ENCODE measurements around the gene TSN.
"Not testable (repeated sequence)": the region's sequence is repeated elsewhere in the genome, so short reads cannot be mapped to it uniquely, and the experiment has no call there.

TSN gene

GRCh38 chr2:121755237-121756111 lies at the start of gene TSN:
Gene TSN, plus strand, starts transcription at chr2:121755651. Its CDS starts 129 bp downstream, at chr2:121755780.
- DNase-seq = peak; percentile 74

- DNase-seq = no peak
Observed at GRCh38 chr2:121705958-121706357, 49.5 kb upstream of the TSN start.

GRCh38 chr2:121707344-121707919 lies 48.0 kb upstream of the TSN start:
- DNase-seq = no peak

- DNase-seq = no peak
Observed at GRCh38 chr2:121707920-121708361, 47.5 kb upstream of the TSN start.

- DNase-seq = no peak
Observed at GRCh38 chr2:121709776-121710469, 45.5 kb upstream of the TSN start.

GRCh38 chr2:121710470-121711170 lies 44.8 kb upstream of the TSN start:
- no peak for DNase-seq

GRCh38 chr2:121711481-121711880 lies 44.0 kb upstream of the TSN start:
- DNase-seq = not testable (repeated sequence)

- DNase-seq = no peak
Observed at GRCh38 chr2:121716126-121716525, 39.3 kb upstream of the TSN start.

- DNase-seq = no peak
Observed at GRCh38 chr2:121717529-121717928, 37.9 kb upstream of the TSN start.

- no peak for DNase-seq
Observed at GRCh38 chr2:121721926-121722325, 33.5 kb upstream of the TSN start.

GRCh38 chr2:121722479-121722878 lies 33.0 kb upstream of the TSN start:
- DNase-seq = no peak

- DNase-seq = no peak
Observed at GRCh38 chr2:121723316-121723715, 32.1 kb upstream of the TSN start.

- no peak for DNase-seq
Observed at GRCh38 chr2:121727332-121727731, 28.1 kb upstream of the TSN start.

GRCh38 chr2:121727950-121728349 lies 27.5 kb upstream of the TSN start:
- DNase-seq = no peak

GRCh38 chr2:121731366-121731765 lies 24.1 kb upstream of the TSN start:
- no peak for DNase-seq

- not testable (repeated sequence) for DNase-seq
Observed at GRCh38 chr2:121734544-121734943, 20.9 kb upstream of the TSN start.

GRCh38 chr2:121735518-121736074 lies 19.9 kb upstream of the TSN start:
- DNase-seq = no peak

GRCh38 chr2:121736140-121736461 lies 19.4 kb upstream of the TSN start:
- no peak for DNase-seq

- peak; percentile 34 for DNase-seq
Observed at GRCh38 chr2:121736462-121737336, 18.8 kb upstream of the TSN start, which contains the start of gene NIFK. Gene NIFK, minus strand, starts transcription at chr2:121736875. Its CDS starts 25 bp downstream, at chr2:121736850.

GRCh38 chr2:121740973-121741372 lies 14.5 kb upstream of the TSN start:
- DNase-seq = no peak

GRCh38 chr2:121741450-121741849 lies 14.0 kb upstream of the TSN start:
- DNase-seq = no peak

Measured in cortex of kidney (tissue), 1 donor.